Fibroblast of skin of left biceps (primary cell): ENCODE results near the gene TNRC6B.
"Not testable (repeated sequence)": the region's sequence is repeated elsewhere in the genome, so short reads cannot be mapped to it uniquely, and the experiment has no call there.

Experiments used
- DNase-seq, 2 experiments: peaks; one replicate each; pipeline ENCODE4 v3.0.0-alpha.2; 2013; ENCODE audit warnings: low read depth in 2 of 2

TNRC6B gene

DNA sequence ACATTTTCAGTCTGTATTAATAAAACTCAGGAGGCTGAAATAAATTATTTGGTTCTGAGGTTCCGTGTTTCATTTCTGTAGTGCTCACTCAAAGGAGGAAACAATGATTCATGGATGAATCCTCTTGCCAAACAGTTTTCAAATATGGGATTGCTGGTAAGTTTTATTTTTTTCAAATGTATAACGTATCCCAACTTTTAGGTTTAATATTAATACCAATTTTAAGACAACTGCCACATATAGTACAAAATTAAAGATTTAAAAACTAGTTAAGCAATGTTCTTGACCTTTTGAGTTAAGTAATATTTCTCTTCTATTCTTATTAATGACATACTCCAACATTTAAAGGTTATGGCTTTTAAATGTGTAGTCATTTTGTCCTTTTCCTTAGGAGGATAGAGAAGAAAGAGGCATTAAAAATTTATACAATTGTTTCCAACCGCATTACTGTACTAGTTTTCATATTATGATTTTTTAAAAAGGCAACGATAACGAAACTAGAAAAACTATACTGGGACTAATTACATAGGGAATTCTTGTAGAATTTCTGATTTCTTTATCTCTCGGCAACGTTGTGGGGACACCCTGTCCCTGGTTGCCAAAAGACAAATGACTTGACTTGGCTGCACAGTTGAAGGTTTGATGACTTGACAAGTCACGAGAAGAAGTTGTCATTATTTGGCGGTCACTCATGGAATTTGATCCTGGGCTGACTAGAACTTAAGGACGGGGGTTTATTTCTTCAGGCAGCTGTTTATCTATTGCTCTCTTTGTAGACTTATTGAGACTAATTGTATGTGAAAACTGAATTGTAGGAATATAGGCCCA, 99.5 kb downstream of the TNRC6B start:
- DNase-seq = peak in 1 of 2 experiments; percentile 12

- DNase-seq = no peak
Observed at GRCh38 chr22:40279017-40279416, 101.3 kb downstream of the TNRC6B start.

GRCh38 chr22:40281717-40282116, 104.0 kb downstream of the TNRC6B start:
- DNase-seq = no peak

- DNase-seq = no peak
Observed at GRCh38 chr22:40285513-40285912, 107.8 kb downstream of the TNRC6B start.

DNA sequence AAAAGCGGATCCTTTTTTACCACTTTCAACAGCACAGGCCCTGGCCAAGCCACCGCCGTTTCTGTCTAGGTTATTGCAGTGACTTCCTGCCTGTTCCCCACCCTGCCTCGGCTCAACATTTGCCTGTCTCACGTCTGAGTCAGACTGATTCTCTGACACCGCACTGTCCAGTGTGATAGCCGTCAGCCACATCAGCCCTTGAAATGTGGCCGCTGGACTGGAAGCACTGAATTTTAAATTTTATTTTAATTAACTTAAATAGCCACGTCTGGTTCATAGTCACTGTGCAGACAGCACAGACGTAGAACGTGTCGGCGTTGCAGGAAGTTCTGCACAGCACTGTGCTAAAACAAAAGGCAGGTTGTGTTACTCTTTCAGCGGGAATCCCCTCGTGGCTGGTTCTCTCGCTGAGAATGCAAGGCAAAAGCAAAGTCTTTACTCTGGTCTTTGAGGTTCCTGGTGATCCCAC, 112.3 kb downstream of the TNRC6B start:
- DNase-seq = no peak

GRCh38 chr22:40290516-40290915, 112.8 kb downstream of the TNRC6B start:
- no peak for DNase-seq

DNA sequence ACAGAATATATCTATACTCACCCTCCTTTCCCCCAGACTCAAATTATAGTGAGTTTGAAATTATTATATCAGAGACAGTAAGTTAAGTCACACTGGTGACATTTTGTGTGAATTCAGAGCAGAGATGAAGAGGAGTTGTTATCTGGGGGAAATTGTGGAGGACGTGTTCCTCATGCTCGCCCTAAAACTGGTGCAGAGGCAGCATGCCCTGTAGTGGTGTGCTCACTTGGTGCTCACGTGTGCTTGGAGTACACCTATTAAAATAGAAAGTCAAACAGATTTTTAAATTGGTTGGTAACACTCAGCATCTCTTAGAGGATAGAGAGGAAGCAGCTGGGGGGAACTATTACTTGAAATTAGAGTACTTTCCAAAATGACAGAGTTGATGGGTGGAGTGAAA, 117.0 kb downstream of the TNRC6B start:
- DNase-seq = no peak

- DNase-seq = no peak
Observed at GRCh38 chr22:40300316-40300715, 122.6 kb downstream of the TNRC6B start.

GRCh38 chr22:40300884-40301672, 123.4 kb downstream of the TNRC6B start:
- no peak for DNase-seq

DNA sequence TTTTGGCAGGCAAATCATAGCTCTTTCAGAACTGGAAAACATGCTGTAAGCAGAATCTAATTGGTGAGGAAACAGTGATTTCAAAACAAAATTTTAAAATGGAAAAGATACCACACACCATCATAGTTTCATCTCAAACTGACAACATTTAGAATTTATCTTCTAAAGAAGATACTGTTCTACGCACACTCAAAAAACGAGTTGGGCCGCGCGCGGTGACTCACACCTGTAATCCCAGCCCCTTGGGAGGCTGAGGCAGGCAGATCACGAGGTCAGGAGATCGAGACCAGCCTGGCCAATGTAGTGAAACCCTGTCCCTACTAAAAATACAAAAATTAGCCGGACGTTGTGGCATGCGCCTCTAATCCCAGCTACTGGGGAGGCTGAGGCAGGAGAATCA, 124.4 kb downstream of the TNRC6B start:
- no peak for DNase-seq

DNA sequence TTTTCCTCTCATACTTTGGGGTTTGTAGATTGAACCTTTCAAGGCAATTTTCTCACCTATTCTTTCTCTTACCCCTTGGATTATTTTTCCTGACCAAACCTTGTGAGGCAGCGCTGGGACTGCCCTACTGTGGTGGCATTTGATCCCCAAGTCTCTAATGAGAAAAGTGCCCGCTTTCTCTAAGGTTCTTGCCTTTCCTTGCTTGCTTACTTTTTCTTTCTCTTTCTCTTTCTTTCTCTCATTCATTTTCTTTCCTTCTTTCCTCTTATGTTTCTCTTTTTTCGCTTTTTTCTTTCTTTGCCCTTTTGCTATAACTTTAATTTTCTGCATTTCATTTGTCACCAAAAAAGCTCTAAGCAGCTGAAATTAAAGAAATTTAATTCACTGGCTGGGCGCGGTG, 127.9 kb downstream of the TNRC6B start:
- no peak for DNase-seq

- DNase-seq = no peak
Observed at GRCh38 chr22:40308999-40309573, 131.4 kb downstream of the TNRC6B start.

- no peak for DNase-seq
Observed at GRCh38 chr22:40309631-40310030, 131.9 kb downstream of the TNRC6B start.

DNA sequence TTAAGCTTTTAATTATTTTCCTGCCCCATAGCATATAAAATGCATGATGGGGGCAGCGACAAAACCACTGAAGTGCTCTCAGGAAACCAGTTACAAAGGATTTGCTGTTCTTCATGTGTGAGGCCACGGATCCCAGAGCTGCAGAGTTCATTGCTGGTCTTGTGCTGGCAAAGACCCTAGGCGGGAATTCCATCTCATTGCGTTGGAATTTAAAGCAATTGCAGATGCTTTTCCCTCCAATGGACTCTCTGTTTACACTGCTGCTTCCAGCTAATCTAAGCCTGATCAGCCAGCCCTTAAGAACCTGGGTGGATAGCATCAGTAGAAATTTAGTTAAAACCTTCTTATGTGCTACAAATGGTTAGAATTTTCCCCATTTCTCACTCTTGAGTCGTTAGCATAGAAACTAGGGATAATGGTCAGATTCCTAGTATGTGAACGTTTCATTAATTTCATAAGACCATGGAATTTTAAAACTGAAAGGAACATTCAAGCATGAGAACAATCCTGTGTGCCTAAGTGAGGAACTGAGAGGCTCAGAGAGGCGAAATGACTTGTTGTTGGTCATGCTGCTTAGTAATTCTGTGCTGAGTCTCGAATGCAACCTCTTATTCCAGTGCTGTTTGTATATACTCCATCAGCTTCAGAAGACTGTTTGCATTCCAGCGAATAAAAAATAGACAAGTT, 132.5 kb downstream of the TNRC6B start:
- peak; percentile 72 to 77 for DNase-seq

DNA sequence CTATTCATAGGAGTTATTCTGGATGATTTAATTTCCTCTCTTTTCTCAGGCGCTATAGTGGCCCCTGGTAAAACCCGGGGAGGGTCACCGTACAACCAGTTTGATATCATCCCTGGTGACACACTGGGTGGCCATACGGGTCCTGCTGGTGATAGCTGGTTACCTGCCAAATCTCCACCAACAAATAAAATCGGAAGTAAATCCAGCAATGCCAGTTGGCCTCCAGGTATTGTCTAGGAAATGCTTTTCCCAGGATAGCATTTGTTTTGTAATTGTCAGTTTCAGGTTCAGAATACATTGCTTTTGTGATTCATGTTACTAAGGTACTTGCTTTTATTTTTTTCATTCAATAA, 133.0 kb downstream of the TNRC6B start:
- no peak for DNase-seq

DNA sequence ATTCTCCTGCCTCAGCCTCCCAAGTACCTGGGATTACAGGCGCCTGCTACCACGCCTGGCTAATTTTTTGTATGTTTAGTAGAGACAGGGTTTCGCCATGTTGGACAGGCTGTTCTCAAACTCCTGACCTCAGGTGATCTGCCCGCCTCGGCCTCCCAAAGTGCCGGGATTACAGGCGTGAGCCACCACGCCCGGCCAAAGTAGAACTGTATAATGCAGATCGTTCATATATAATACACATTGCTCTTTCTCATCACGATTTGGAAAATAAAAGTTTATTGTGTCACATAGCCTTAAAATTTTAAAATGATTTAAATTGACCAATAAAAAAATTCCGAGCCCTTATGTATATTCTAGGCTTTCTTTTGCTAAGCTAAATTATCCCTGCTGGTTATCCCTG, 133.9 kb downstream of the TNRC6B start:
- not testable (repeated sequence) for DNase-seq

DNA sequence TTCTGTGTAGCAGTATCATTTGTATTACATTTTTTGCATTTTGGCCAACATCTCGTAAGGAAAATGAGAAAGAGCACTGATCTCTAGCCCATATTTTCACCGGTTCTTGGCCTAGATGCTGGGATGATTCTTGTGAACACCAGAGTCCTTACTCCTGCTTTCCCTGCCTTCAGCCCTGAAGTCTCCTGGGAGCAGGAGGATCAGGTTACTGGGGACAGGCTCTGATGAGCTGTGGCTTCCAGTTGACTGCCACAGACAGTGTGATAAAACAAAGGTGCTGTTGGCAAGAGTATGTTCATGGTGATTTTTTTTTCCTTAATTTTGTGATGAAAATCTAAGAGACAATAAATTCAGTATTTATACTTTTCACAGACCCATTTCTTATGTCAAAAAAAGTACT, 134.3 kb downstream of the TNRC6B start:
- no peak for DNase-seq

GRCh38 chr22:40313007-40313406, 135.3 kb downstream of the TNRC6B start:
- DNase-seq = no peak

DNA sequence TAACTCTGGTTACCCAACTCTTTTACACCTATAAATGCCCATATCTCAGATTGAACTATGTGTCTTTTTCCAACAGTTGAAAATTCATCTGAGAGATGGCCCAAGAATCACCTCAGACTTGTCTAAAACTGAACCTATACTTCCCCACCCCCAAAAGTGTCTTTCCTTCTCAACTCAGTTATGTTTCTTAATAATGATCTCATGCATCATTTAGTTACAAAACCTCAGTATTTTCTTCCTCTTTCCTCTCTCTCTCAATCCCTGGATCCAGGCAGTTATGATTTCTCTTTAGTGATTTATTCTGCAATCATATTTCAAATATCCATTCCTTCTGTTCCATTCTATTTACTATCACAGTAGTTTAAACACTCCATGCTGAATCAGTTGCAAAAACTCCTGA, 136.3 kb downstream of the TNRC6B start:
- DNase-seq = no peak

DNA sequence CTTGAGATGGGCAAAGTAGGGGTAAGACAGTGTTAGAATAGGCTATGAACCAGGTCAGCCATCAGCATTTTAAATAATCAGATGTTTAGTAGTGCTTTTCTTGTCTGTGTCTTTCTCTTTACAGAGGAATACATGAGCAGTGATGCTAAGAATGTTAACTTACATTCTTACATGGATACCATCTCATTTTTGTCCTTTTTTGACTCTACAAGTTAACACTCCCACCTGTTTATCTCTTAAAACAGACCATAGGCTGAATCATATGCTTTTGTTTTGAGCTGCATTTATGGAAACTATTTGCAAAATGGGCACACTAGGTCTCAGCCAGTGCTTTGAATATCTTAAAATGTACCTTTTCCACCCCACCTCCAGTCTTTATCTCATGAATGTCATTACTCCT, 143.0 kb downstream of the TNRC6B start:
- DNase-seq = no peak

- DNase-seq = no peak
Observed at GRCh38 chr22:40322021-40322420, 144.3 kb downstream of the TNRC6B start.

DNA sequence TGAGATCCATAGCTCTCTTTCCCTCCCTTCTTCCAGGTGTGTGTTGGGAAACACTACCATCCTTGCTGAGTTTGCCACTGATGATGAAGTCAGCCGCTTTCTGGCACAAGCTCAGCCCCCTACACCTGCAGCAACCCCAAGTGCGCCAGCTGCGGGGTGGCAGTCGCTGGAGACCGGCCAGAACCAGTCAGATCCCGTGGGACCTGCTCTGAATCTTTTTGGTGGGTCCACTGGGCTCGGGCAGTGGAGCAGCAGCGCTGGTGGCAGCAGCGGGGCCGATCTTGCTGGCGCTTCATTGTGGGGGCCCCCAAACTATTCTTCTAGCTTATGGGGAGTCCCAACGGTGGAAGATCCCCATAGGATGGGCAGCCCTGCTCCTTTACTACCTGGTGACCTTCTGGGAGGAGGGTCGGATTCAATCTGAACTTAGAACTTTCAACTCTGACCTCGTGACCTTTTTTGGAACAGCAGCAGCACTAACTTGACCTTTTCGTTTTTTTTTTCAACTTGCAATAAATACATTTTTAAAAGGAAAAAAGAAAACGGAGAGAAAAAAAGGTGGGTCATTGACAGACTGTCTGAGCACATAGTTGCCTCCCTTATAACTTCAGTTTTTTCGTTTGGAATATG, 145.2 kb downstream of the TNRC6B start:
- DNase-seq = no peak
